HL-60 (cell line): ENCODE data around the gene CER1.

Experiments used
- DNase-seq, 2 experiments: peaks; one replicate each; pipeline ENCODE4 v3.0.0-alpha.2; 2010 to 2020; ENCODE audit warnings: low read depth in 1 of 2, low spot score in 1 of 2
- H3K27ac ChIP-seq: fragments of 250-450 bp; sonication (Bioruptor Pico); replicated peaks from 2 replicates; pipeline ENCODE4 v1.5.1; 2020; ENCODE audit warnings: mild to moderate bottlenecking, moderate library complexity
- H3K27me3 ChIP-seq: fragments of 250-450 bp; sonication (Bioruptor Pico); 2 replicates; pipeline ENCODE4 v1.5.1; 2021; ENCODE audit warnings: mild to moderate bottlenecking, moderate library complexity; ENCODE audit not compliant: insufficient read depth, poor library complexity, severe bottlenecking
- H3K4me3 ChIP-seq: replicated peaks from 2 replicates; pipeline ENCODE4 v1.5.1; 2011; ENCODE audit warnings: mild to moderate bottlenecking, control low read depth, low read length; ENCODE audit not compliant: insufficient read depth
- GABPA ChIP-seq: IDR thresholded peaks from 2 replicates; pipeline ENCODE4 v1.6.1; 2012; ENCODE audit warnings: low read depth
- POLR2AphosphoS5 ChIP-seq: IDR thresholded peaks from 2 replicates; pipeline ENCODE4 v1.6.1; 2012; ENCODE audit warnings: low read depth
- SPI1 ChIP-seq: IDR thresholded peaks from 2 replicates; pipeline ENCODE4 v1.6.1; 2012; ENCODE audit warnings: low read depth, mild to moderate bottlenecking, borderline replicate concordance
- TF ChIP-seq, protein P1 (sequence below): IDR thresholded peaks from one replicate; pipeline ENCODE4 v1.5.1; 2011; ENCODE audit warnings: low read length, control low read depth, inconsistent platforms; ENCODE audit not compliant: insufficient read depth
- TF ChIP-seq, protein P2 (sequence below): IDR thresholded peaks from 2 replicates; pipeline ENCODE4 v1.6.1; 2012; ENCODE audit warnings: low read depth; ENCODE audit not compliant: insufficient replicate concordance

CER1 gene

GRCh38 chr9:14748373-14748772 lies 25.8 kb upstream of the CER1 start:
- TF ChIP-seq, protein P1, sequence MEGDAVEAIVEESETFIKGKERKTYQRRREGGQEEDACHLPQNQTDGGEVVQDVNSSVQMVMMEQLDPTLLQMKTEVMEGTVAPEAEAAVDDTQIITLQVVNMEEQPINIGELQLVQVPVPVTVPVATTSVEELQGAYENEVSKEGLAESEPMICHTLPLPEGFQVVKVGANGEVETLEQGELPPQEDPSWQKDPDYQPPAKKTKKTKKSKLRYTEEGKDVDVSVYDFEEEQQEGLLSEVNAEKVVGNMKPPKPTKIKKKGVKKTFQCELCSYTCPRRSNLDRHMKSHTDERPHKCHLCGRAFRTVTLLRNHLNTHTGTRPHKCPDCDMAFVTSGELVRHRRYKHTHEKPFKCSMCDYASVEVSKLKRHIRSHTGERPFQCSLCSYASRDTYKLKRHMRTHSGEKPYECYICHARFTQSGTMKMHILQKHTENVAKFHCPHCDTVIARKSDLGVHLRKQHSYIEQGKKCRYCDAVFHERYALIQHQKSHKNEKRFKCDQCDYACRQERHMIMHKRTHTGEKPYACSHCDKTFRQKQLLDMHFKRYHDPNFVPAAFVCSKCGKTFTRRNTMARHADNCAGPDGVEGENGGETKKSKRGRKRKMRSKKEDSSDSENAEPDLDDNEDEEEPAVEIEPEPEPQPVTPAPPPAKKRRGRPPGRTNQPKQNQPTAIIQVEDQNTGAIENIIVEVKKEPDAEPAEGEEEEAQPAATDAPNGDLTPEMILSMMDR = no peak
- TF ChIP-seq SPI1 = no peak
- TF ChIP-seq GABPA = no peak
- TF ChIP-seq, protein P2, sequence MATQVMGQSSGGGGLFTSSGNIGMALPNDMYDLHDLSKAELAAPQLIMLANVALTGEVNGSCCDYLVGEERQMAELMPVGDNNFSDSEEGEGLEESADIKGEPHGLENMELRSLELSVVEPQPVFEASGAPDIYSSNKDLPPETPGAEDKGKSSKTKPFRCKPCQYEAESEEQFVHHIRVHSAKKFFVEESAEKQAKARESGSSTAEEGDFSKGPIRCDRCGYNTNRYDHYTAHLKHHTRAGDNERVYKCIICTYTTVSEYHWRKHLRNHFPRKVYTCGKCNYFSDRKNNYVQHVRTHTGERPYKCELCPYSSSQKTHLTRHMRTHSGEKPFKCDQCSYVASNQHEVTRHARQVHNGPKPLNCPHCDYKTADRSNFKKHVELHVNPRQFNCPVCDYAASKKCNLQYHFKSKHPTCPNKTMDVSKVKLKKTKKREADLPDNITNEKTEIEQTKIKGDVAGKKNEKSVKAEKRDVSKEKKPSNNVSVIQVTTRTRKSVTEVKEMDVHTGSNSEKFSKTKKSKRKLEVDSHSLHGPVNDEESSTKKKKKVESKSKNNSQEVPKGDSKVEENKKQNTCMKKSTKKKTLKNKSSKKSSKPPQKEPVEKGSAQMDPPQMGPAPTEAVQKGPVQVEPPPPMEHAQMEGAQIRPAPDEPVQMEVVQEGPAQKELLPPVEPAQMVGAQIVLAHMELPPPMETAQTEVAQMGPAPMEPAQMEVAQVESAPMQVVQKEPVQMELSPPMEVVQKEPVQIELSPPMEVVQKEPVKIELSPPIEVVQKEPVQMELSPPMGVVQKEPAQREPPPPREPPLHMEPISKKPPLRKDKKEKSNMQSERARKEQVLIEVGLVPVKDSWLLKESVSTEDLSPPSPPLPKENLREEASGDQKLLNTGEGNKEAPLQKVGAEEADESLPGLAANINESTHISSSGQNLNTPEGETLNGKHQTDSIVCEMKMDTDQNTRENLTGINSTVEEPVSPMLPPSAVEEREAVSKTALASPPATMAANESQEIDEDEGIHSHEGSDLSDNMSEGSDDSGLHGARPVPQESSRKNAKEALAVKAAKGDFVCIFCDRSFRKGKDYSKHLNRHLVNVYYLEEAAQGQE = no peak
- TF ChIP-seq POLR2AphosphoS5 = no peak
- no peak for DNase-seq
- H3K27ac ChIP-seq = no peak overlapping the region
- H3K4me3 ChIP-seq = no peak overlapping the region
- no peaks in the 10 kb centered on the region for H3K27me3 ChIP-seq

DNA sequence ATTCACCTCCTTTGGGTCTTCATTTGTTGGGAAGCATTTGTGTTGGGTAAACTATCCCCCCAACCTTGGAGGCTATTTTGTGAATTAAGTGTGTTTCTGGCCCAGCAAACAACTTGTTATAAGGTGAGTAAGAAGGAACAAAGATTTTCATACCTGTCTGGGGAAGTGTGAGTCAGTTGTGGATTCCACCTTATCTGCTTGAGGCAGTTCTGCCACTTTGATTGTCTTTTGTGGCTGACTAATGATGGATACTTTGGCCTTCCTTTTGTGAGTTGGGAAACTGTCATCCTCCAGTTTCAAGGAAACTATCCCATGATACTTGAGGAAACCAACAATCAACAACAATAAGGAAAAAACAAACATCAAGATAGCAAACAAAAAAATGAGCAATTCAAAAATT lies 24.6 kb upstream of the CER1 start:
- Histone ChIP-seq H3K4me3 (no peak overlapping the region), H3K27me3 (no peaks in the 10 kb centered on the region), H3K27ac (no peak overlapping the region)
- TF ChIP-seq SPI1 = no peak
- TF ChIP-seq GABPA = no peak
- TF ChIP-seq, protein P1 = no peak
- TF ChIP-seq, protein P2 = no peak
- no peak for TF ChIP-seq POLR2AphosphoS5
- DNase-seq = no peak

DNA sequence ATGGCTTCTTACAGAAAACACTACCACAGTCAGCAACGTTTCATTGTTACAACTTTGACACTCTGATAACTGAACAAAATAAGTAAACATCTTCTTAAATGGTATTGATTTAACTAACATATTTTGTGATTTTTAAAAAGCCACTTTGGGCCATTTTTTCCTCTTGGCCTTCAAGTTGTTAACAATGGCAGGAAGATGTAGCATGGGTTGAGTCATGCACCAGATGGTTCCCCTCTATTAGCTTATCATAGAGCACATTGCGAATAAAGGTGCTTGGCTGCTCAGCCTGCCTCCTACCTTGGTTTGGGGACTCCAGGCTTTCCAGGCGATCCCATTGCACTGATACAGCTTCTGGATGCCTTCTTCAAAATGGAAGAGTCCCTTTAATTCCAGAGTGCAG lies 24.1 kb upstream of the CER1 start:
- no peak overlapping the region for H3K27ac ChIP-seq
- DNase-seq = no peak
- no peak for TF ChIP-seq GABPA
- H3K4me3 ChIP-seq = no peak overlapping the region
- no peaks in the 10 kb centered on the region for H3K27me3 ChIP-seq

GRCh38 chr9:14744768-14745167 lies 22.2 kb upstream of the CER1 start:
- TF ChIP-seq, protein P2 = no peak
- no peak for TF ChIP-seq POLR2AphosphoS5
- TF ChIP-seq, protein P1 = no peak
- TF ChIP-seq GABPA = no peak
- TF ChIP-seq SPI1 = no peak
- Histone ChIP-seq H3K27ac (no peak overlapping the region), H3K27me3 (no peaks in the 10 kb centered on the region), H3K4me3 (no peak overlapping the region)
- DNase-seq = no peak
